Activated CD8-positive, alpha-beta T cell treated with anti-CD3 and anti-CD28 coated beads for 36 hours (primary cell): ENCODE measurements around the gene NIPBL. TPM values are rescaled to one million over a fixed set of nuclear protein-coding genes. Genes with fewer than 3 reads are reported as not detected.
"Not testable (repeated sequence)": the region's sequence is repeated elsewhere in the genome, so short reads cannot be mapped to it uniquely, and the experiment has no call there.

Experiments used
- ATAC-seq: fragments of 200-7000 bp; cut with Tn5 transposase; one replicate; pipeline ENCODE4 v1.10.0; 2021; ENCODE audit warnings: mild to moderate bottlenecking, moderate library complexity
- CTCF ChIA-PET: fragments of 350-600 bp; sonication (Branson Sonifier 250); formaldehyde crosslinking; loops from one replicate; lab custom pipeline; 2021; ENCODE audit warnings: antibody characterized with exemption; lab: Charles Lee
- POLR2A ChIA-PET: fragments of 350-600 bp; sonication (Branson Sonifier 250); formaldehyde crosslinking; loops from one replicate; lab custom pipeline; 2021; ENCODE audit warnings: antibody characterized with exemption; lab: Charles Lee
- DNase-seq: peaks from one replicate; pipeline ENCODE4 v3.0.0-alpha.2; 2020
- H3K27ac Mint-ChIP-seq: one replicate; pipeline ENCODE4 v1.8.0; 2021; ENCODE audit warnings: mild to moderate bottlenecking, mixed read lengths
- H3K27me3 Mint-ChIP-seq: one replicate; pipeline ENCODE4 v1.8.0; 2021; ENCODE audit warnings: mixed read lengths
- H3K36me3 Mint-ChIP-seq: one replicate; pipeline ENCODE4 v1.8.0; 2021; ENCODE audit warnings: low read depth, mixed read lengths
- H3K4me1 Mint-ChIP-seq: one replicate; pipeline ENCODE4 v1.8.0; 2021; ENCODE audit warnings: low read depth, mixed read lengths
- H3K4me3 Mint-ChIP-seq: one replicate; pipeline ENCODE4 v1.8.0; 2021; ENCODE audit warnings: mild to moderate bottlenecking, moderate library complexity, mixed read lengths
- H3K9me3 Mint-ChIP-seq: one replicate; pipeline ENCODE4 v1.8.0; 2021; ENCODE audit warnings: mixed read lengths
- CTCF ChIP-seq: fragments of 200-600 bp; IDR thresholded peaks from one replicate; pipeline ENCODE4 v1.8.0; 2022; ENCODE audit warnings: antibody characterized with exemption, mild to moderate bottlenecking
- intact Hi-C: fragments of 100-400 bp; cut with micrococcal nuclease; formaldehyde crosslinking; loops from one replicate; pipeline ENCODE4 v1.10.0; 2022
- total RNA-seq, 2 experiments: library from RNA; stranded (reverse); gene quantifications; one replicate each; pipeline ENCODE4 v1.2.3, GENCODE V29; 2021

NIPBL gene
- total RNA-seq, 2 experiments from 2014 or later: 39.6 to 40.2 TPM

DNA sequence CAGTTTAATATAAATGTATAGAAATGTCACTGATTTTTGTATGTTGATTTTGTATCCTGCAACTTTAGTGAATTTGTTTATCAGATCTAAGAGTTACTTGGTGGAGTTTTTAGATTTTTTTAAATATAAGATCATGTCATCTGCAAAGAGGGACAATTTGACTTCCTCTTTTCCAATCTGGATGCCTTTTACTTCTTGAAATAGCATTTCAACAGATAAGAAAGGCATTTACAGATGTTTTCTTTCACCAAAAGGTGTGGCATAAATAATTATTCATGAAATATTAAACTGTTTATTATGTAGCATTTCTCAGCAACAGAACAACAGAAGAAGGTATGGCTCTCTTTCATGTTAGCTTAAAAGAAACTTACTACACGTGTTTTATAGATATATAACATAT lies 34.9 kb upstream of the NIPBL start:
- H3K4me1 Mint-ChIP-seq: peaks cover 12% of the 10 kb centered on the region
- no peaks in the 10 kb centered on the region for H3K36me3 Mint-ChIP-seq
- TF ChIP-seq CTCF: no peak
- ATAC-seq: no peak
- intact Hi-C loops: no loop called here
- ChIA-PET CTCF (interaction anchor here (1.4 kb wide), 1 partner anchor 27 kb away, joined by 3 read pairs; no protein-coding TSS in a partner anchor), POLR2A (no interaction called here)
- H3K27ac Mint-ChIP-seq: no peak overlapping the region
- H3K27me3 Mint-ChIP-seq: peaks cover 4% of the 10 kb centered on the region
- DNase-seq: no peak
- H3K9me3 Mint-ChIP-seq: no peaks in the 10 kb centered on the region
- no peak overlapping the region for H3K4me3 Mint-ChIP-seq

DNA sequence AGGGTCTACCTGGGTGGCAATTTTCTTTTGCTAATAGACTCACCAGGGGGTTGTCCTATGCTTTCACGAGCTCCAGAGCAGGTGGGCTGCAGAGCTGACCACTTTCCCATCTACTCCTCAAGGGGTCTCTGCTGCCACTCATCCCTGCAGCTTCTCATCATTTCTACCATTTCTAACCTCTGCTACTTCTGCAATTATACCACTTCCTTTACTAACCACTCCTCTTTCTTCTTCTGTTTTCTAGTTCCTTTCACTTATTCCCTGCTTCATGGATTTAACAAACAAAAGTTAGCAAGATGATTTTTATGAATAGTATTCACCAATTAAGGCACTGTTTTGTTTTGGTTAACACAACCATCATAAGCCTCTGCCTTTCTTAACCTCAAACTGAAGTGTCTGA lies 34.5 kb upstream of the NIPBL start:
- Mint-ChIP-seq H3K27me3 (peaks cover 4% of the 10 kb centered on the region), H3K4me3 (no peak overlapping the region), H3K4me1 (peaks cover 12% of the 10 kb centered on the region), H3K27ac (no peak overlapping the region), H3K36me3 (no peaks in the 10 kb centered on the region), H3K9me3 (no peaks in the 10 kb centered on the region)
- no peak for ATAC-seq
- no peak for TF ChIP-seq CTCF
- DNase-seq: no peak
- intact Hi-C loops: no loop called here
- CTCF ChIA-PET: interaction anchor here (1.3 to 1.4 kb wide), 2 partner anchors 26 to 102 kb away, joined by 3 to 4 read pairs; no protein-coding TSS in a partner anchor
- POLR2A ChIA-PET: no interaction called here

GRCh38 chr5:36844305-36844704 lies 32.3 kb upstream of the NIPBL start:
- no peak overlapping the region for H3K27ac Mint-ChIP-seq
- no peak for TF ChIP-seq CTCF

DNA sequence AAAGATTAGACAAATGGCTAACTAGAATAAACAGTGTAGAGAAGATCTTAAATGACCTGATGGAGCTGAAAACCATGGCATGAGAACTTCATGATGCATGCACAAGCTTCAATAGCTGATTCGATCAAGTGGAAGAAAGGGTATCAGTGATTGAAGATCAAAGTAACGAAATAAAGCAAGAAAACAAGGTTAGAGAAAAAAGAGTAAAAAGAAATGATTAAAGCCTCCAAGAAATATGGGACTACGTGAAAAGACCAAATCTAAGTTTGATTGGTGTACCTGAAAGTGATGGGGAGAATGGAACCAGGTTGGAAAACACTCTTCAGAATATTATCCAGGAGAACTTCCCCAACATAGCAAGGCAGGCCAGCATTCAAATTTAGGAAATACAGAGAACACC lies 28.0 kb upstream of the NIPBL start:
- intact Hi-C loops, H3K4me1 Mint-ChIP-seq, H3K36me3 Mint-ChIP-seq, H3K9me3 Mint-ChIP-seq, POLR2A ChIA-PET, DNase-seq, H3K4me3 Mint-ChIP-seq, ATAC-seq, CTCF ChIA-PET, H3K27me3 Mint-ChIP-seq, H3K27ac Mint-ChIP-seq: not testable (repeated sequence)

More at GRCh38 chr5:36844305-36844704, 32.3 kb upstream of the NIPBL start:
- ATAC-seq (no peak), DNase-seq (no peak)
- ChIA-PET CTCF (interaction anchor here (1.2 to 1.5 kb wide), 2 partner anchors 101 to 105 kb away, joined by 3 to 4 read pairs; no protein-coding TSS in a partner anchor), POLR2A (no interaction called here)
- H3K4me1 Mint-ChIP-seq: peaks cover 12% of the 10 kb centered on the region
- no peaks in the 10 kb centered on the region for H3K36me3 Mint-ChIP-seq
- intact Hi-C loops: no loop called here
- no peak overlapping the region for H3K4me3 Mint-ChIP-seq
- H3K27me3 Mint-ChIP-seq: peaks cover 4% of the 10 kb centered on the region
- no peaks in the 10 kb centered on the region for H3K9me3 Mint-ChIP-seq

DNA sequence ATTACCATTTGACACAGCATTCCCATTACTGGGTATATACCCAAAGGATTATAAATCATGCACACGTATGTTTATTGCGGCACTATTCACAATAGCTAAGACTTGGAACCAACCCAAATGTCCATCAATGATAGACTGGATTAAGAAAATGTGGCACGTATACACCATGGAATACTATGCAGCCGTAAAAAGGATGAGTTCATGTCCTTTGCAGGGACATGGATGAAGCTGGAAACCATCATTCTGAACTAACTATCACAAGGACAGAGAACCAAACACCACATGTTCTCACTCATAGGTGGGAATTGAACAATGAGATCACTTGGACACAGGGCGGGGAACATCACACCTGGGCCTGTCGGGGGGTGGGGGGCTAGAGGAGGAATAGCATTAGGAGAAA lies 23.7 kb upstream of the NIPBL start:
- H3K27ac Mint-ChIP-seq, H3K27me3 Mint-ChIP-seq, H3K4me3 Mint-ChIP-seq, H3K9me3 Mint-ChIP-seq, DNase-seq, intact Hi-C loops, ATAC-seq, H3K4me1 Mint-ChIP-seq, POLR2A ChIA-PET, H3K36me3 Mint-ChIP-seq: not testable (repeated sequence)
- CTCF ChIA-PET: interaction anchor here (1.5 kb wide), 1 partner anchor 152 kb away, joined by 3 read pairs; no protein-coding TSS in a partner anchor

GRCh38 chr5:36854402-36855140 lies 22.0 kb upstream of the NIPBL start:
- TF ChIP-seq CTCF: no peak
- no peaks in the 10 kb centered on the region for H3K4me1 Mint-ChIP-seq
- H3K36me3 Mint-ChIP-seq: peaks cover 2% of the 10 kb centered on the region
- no peak for ATAC-seq
- H3K27me3 Mint-ChIP-seq: peaks cover 9% of the 10 kb centered on the region
- ChIA-PET POLR2A (no interaction called here), CTCF (interaction anchor here (1.0 kb wide), 1 partner anchor 115 kb away, joined by 4 read pairs; no protein-coding TSS in a partner anchor)
- no peak overlapping the region for H3K27ac Mint-ChIP-seq
- H3K9me3 Mint-ChIP-seq: peaks cover 6% of the 10 kb centered on the region
- intact Hi-C loops: no loop called here
- DNase-seq: no peak
- H3K4me3 Mint-ChIP-seq: no peak overlapping the region
